ENCODE results near the gene CCDC157. TPM values are rescaled to one million over a fixed set of nuclear protein-coding genes. Genes with fewer than 3 reads are reported as not detected.

The CCDC157 gene
- 1.7 TPM for polyA plus RNA-seq (2013, experiment 1 of 2)
- 1.8 TPM for polyA plus RNA-seq (2013, experiment 2 of 2)

GRCh38 chr22:30356449-30357235 lies at the start of gene CCDC157, which contains the start of gene SF3A1:
Gene CCDC157, plus strand, starts transcription at chr22:30357007. Its CDS starts 8,994 bp downstream, at chr22:30366001.
Gene SF3A1, minus strand, starts transcription at chr22:30356894. Its CDS starts 102 bp downstream, at chr22:30356792.
- Histone ChIP-seq H3K18ac (ENCODE audit: low read depth in 1 of 2, low read length in 2 of 2) (peak within 1 kb of the TSS; percentile 97 to 100), H3K27me3 (ENCODE audit: control insufficient read depth in 1 of 2, insufficient read depth in 1 of 2, low read length in 2 of 2) (no peaks in the 10 kb centered on the region), H3K79me1 (replicated peaks; ENCODE audit: low read length, poor library complexity, severe bottlenecking) (peaks cover 20% of the 10 kb centered on the region), H3K4me1 (ENCODE audit: control insufficient read depth, insufficient read depth, low read depth, low read length) (peaks cover 10% of the 10 kb centered on the region), H2BK120ac (ENCODE audit: low read depth, low read length) (peak within 1 kb of the TSS; percentile 96), H2AK5ac (ENCODE audit: low read length, severe bottlenecking) (no peak within 1 kb of the TSS), H3K4me3 (ENCODE audit: insufficient read depth in 1 of 2, low read depth in 1 of 2, low read length in 2 of 2) (peak within 1 kb of the TSS; percentile 96 to 98), H3K14ac (ENCODE audit: low read length in 2 of 2) (peak within 1 kb of the TSS in 1 of 2 experiments; percentile 88), H3K23ac (ENCODE audit: low read length in 2 of 2) (peak within 1 kb of the TSS; percentile 63 to 92), H2AFZ (ENCODE audit: low read depth, low read length) (peak within 1 kb of the TSS; percentile 94), H3K4ac (ENCODE audit: low read depth in 1 of 2, low read length in 2 of 2) (peak within 1 kb of the TSS; percentile 62 to 98), H2BK5ac (ENCODE audit: low read depth, low read length, poor library complexity, severe bottlenecking) (peak within 1 kb of the TSS; percentile 22), H3K27ac (ENCODE audit: low read length, poor library complexity, severe bottlenecking) (peak within 1 kb of the TSS; percentile 32), H3K9ac (ENCODE audit: low read length) (peak within 1 kb of the TSS; percentile 97), H2BK15ac (ENCODE audit: low read depth, poor library complexity, severe bottlenecking) (peak within 1 kb of the TSS; percentile 97), H4K91ac (ENCODE audit: low read length) (peak within 1 kb of the TSS; percentile 100), H3K36me3 (ENCODE audit: control insufficient read depth in 1 of 2, insufficient read depth in 2 of 2, low read depth in 1 of 2, low read length in 2 of 2) (peaks cover 21 to 24% of the 10 kb centered on the region in 2 experiments), H4K8ac (ENCODE audit: low read length) (peak within 1 kb of the TSS; percentile 100), H3K9me3 (ENCODE audit: control insufficient read depth, low read length) (no peaks in the 10 kb centered on the region), H2BK12ac (ENCODE audit: low read length in 2 of 2) (peak within 1 kb of the TSS in 1 of 2 experiments; percentile 38), H3K4me2 (ENCODE audit: low read length, poor library complexity, severe bottlenecking) (peak within 1 kb of the TSS; percentile 96)
- peak; percentile 94 for DNase-seq
- under 1% methylated on average over 89 of the region's 91 CpGs for WGBS

GRCh38 chr22:30307041-30307574 lies 49.7 kb upstream of the CCDC157 start:
- 96% methylated on average over 4 of the region's 4 CpGs for whole genome bisulfite sequencing
- Histone ChIP-seq H3K27ac (ENCODE audit: low read length, poor library complexity, severe bottlenecking) (no peak overlapping the region), H3K4ac (ENCODE audit: low read depth in 1 of 2, low read length in 2 of 2) (no peak overlapping the region), H3K4me3 (ENCODE audit: insufficient read depth in 1 of 2, low read depth in 1 of 2, low read length in 2 of 2) (no peak overlapping the region), H2BK12ac (ENCODE audit: low read length in 2 of 2) (no peak overlapping the region), H3K27me3 (ENCODE audit: control insufficient read depth in 1 of 2, insufficient read depth in 1 of 2, low read length in 2 of 2) (no peaks in the 10 kb centered on the region), H4K91ac (ENCODE audit: low read length) (no peak overlapping the region), H2BK5ac (ENCODE audit: low read depth, low read length, poor library complexity, severe bottlenecking) (no peak overlapping the region), H2BK120ac (ENCODE audit: low read depth, low read length) (no peak overlapping the region), H4K8ac (ENCODE audit: low read length) (no peak overlapping the region), H2AFZ (ENCODE audit: low read depth, low read length) (no peak overlapping the region), H3K9me3 (ENCODE audit: control insufficient read depth, low read length) (no peaks in the 10 kb centered on the region), H2AK5ac (ENCODE audit: low read length, severe bottlenecking) (peak overlapping the region; percentile 3), H3K9ac (ENCODE audit: low read length) (no peak overlapping the region), H3K14ac (ENCODE audit: low read length in 2 of 2) (no peak overlapping the region), H3K36me3 (ENCODE audit: control insufficient read depth in 1 of 2, insufficient read depth in 2 of 2, low read depth in 1 of 2, low read length in 2 of 2) (peaks cover 13 to 21% of the 10 kb centered on the region in 2 experiments), H3K79me1 (replicated peaks; ENCODE audit: low read length, poor library complexity, severe bottlenecking) (peaks cover 24% of the 10 kb centered on the region), H3K23ac (ENCODE audit: low read length in 2 of 2) (no peak overlapping the region), H3K4me1 (ENCODE audit: control insufficient read depth, insufficient read depth, low read depth, low read length) (peaks cover 57% of the 10 kb centered on the region), H2BK15ac (ENCODE audit: low read depth, poor library complexity, severe bottlenecking) (peak overlapping the region; percentile 3), H3K4me2 (ENCODE audit: low read length, poor library complexity, severe bottlenecking) (no peak overlapping the region), H3K18ac (ENCODE audit: low read depth in 1 of 2, low read length in 2 of 2) (no peak overlapping the region)
- no peak for DNase-seq

GRCh38 chr22:30308093-30308492 lies 48.7 kb upstream of the CCDC157 start:
- Histone ChIP-seq H3K36me3 (ENCODE audit: control insufficient read depth in 1 of 2, insufficient read depth in 2 of 2, low read depth in 1 of 2, low read length in 2 of 2) (peaks cover 11 to 12% of the 10 kb centered on the region in 2 experiments), H3K23ac (ENCODE audit: low read length in 2 of 2) (no peak overlapping the region), H2BK5ac (ENCODE audit: low read depth, low read length, poor library complexity, severe bottlenecking) (no peak overlapping the region), H3K27me3 (ENCODE audit: control insufficient read depth in 1 of 2, insufficient read depth in 1 of 2, low read length in 2 of 2) (no peaks in the 10 kb centered on the region), H3K4me1 (ENCODE audit: control insufficient read depth, insufficient read depth, low read depth, low read length) (peaks cover 55% of the 10 kb centered on the region), H2BK12ac (ENCODE audit: low read length in 2 of 2) (no peak overlapping the region), H3K27ac (ENCODE audit: low read length, poor library complexity, severe bottlenecking) (peak overlapping the region; percentile 33), H3K14ac (ENCODE audit: low read length in 2 of 2) (no peak overlapping the region), H3K4ac (ENCODE audit: low read depth in 1 of 2, low read length in 2 of 2) (no peak overlapping the region), H2BK120ac (ENCODE audit: low read depth, low read length) (no peak overlapping the region), H4K91ac (ENCODE audit: low read length) (peak overlapping the region; percentile 48), H3K4me3 (ENCODE audit: insufficient read depth in 1 of 2, low read depth in 1 of 2, low read length in 2 of 2) (no peak overlapping the region), H2AK5ac (ENCODE audit: low read length, severe bottlenecking) (no peak overlapping the region), H2BK15ac (ENCODE audit: low read depth, poor library complexity, severe bottlenecking) (no peak overlapping the region), H3K79me1 (replicated peaks; ENCODE audit: low read length, poor library complexity, severe bottlenecking) (peaks cover 22% of the 10 kb centered on the region), H3K18ac (ENCODE audit: low read depth in 1 of 2, low read length in 2 of 2) (peak overlapping the region in 1 of 2 experiments; percentile 16), H3K4me2 (ENCODE audit: low read length, poor library complexity, severe bottlenecking) (no peak overlapping the region), H2AFZ (ENCODE audit: low read depth, low read length) (no peak overlapping the region), H4K8ac (ENCODE audit: low read length) (no peak overlapping the region), H3K9me3 (ENCODE audit: control insufficient read depth, low read length) (no peaks in the 10 kb centered on the region), H3K9ac (ENCODE audit: low read length) (no peak overlapping the region)
- 88% methylated on average over 1 of the region's 2 CpGs for WGBS
- no peak for DNase-seq
